HEK293T (cell line): Measurements from ENCODE around the gene VIPR2.

Source experiments
- CTCF ChIA-PET: fragments of 350-600 bp; formaldehyde crosslinking; extraction: SDS; loops from one replicate; lab custom pipeline; 2021; ENCODE audit warnings: antibody characterized with exemption, inconsistent platforms; lab: Yijun Ruan, JAX
- POLR2A ChIA-PET: fragments of 350-600 bp; formaldehyde crosslinking; extraction: SDS; loops from one replicate; lab custom pipeline; 2020; ENCODE audit warnings: antibody characterized with exemption, inconsistent platforms; lab: Yijun Ruan, JAX
- DNase-seq: peaks from one replicate; pipeline ENCODE4 v3.0.0; 2012; ENCODE audit warnings: mixed read lengths; ENCODE audit errors: extremely low spot score
- ARNT ChIP-seq: fragments of 450-650 bp; IDR thresholded peaks from 2 replicates; pipeline ENCODE4 v1.6.1; 2017; ENCODE audit warnings: mild to moderate bottlenecking
- BHLHE40 ChIP-seq: fragments of 450-650 bp; IDR thresholded peaks from 2 replicates; pipeline ENCODE4 v1.6.1; 2016; ENCODE audit warnings: mild to moderate bottlenecking, moderate library complexity, borderline replicate concordance
- CTBP1 ChIP-seq: fragments of 450-650 bp; IDR thresholded peaks from 2 replicates; pipeline ENCODE4 v1.6.1; 2016; ENCODE audit warnings: borderline replicate concordance
- ELF4 ChIP-seq: fragments of 450-650 bp; IDR thresholded peaks from 2 replicates; pipeline ENCODE4 v1.6.1; 2017; ENCODE audit warnings: antibody characterized with exemption
- FOXA1 ChIP-seq: fragments of 450-650 bp; IDR thresholded peaks from 2 replicates; pipeline ENCODE4 v1.6.1; 2016; ENCODE audit warnings: mild to moderate bottlenecking
- FOXK2 ChIP-seq: fragments of 450-650 bp; IDR thresholded peaks from 2 replicates; pipeline ENCODE4 v1.6.1; 2016; ENCODE audit warnings: mild to moderate bottlenecking
- FOXM1 ChIP-seq: fragments of 450-650 bp; IDR thresholded peaks from 2 replicates; pipeline ENCODE4 v1.6.1; 2017; ENCODE audit warnings: mild to moderate bottlenecking, borderline replicate concordance
- HDGF ChIP-seq: fragments of 450-650 bp; IDR thresholded peaks from 2 replicates; pipeline ENCODE4 v1.6.1; 2017; ENCODE audit warnings: antibody characterized with exemption, borderline replicate concordance
- L3MBTL2 ChIP-seq: fragments of 450-650 bp; conservative IDR thresholded peaks from 2 replicates; pipeline ENCODE4 v1.6.1; 2016; ENCODE audit warnings: mild to moderate bottlenecking
- LEF1 ChIP-seq: fragments of 450-650 bp; IDR thresholded peaks from 2 replicates; pipeline ENCODE4 v1.6.1; 2017; ENCODE audit warnings: mild to moderate bottlenecking, borderline replicate concordance
- NFRKB ChIP-seq: fragments of 450-650 bp; IDR thresholded peaks from 2 replicates; pipeline ENCODE4 v1.6.1; 2016; ENCODE audit warnings: mild to moderate bottlenecking, moderate library complexity
- PKNOX1 ChIP-seq: fragments of 450-650 bp; IDR thresholded peaks from 2 replicates; pipeline ENCODE4 v1.6.1; 2016
- SP1 ChIP-seq: fragments of 450-650 bp; IDR thresholded peaks from 2 replicates; pipeline ENCODE4 v1.6.1; 2017
- SUZ12 ChIP-seq: fragments of 450-650 bp; IDR thresholded peaks from 2 replicates; pipeline ENCODE4 v1.6.1; 2016; ENCODE audit warnings: mild to moderate bottlenecking
- TARDBP ChIP-seq: fragments of 450-650 bp; IDR thresholded peaks from 2 replicates; pipeline ENCODE4 v1.6.1; 2016
- ZNF384 ChIP-seq: fragments of 450-650 bp; IDR thresholded peaks from 2 replicates; pipeline ENCODE4 v1.6.1; 2016

Gene VIPR2

GRCh38 chr7:159010937-159011721 is 133.5 kb downstream of the VIPR2 start:
- TF ChIP-seq PKNOX1 (no peak), LEF1 (no peak), TARDBP (no peak), L3MBTL2 (no peak), SP1 (no peak), NFRKB (no peak), ARNT (no peak), ELF4 (no peak), FOXA1 (no peak), SUZ12 (no peak), BHLHE40 (no peak), FOXK2 (no peak), HDGF (no peak), ZNF384 (no peak), FOXM1 (no peak), CTBP1 (no peak)
- ChIA-PET CTCF (no interaction called here), POLR2A (no interaction called here)
- DNase-seq, result no peak

GRCh38 chr7:159010411-159010810 is 134.3 kb downstream of the VIPR2 start:
- ChIA-PET POLR2A (no interaction called here), CTCF (no interaction called here)
- TF ChIP-seq FOXM1 (no peak), TARDBP (no peak), SUZ12 (no peak), LEF1 (no peak), HDGF (no peak), PKNOX1 (no peak), ELF4 (no peak), L3MBTL2 (no peak), ZNF384 (no peak), ARNT (no peak)
- DNase-seq, result no peak

- TF ChIP-seq L3MBTL2 (no peak), FOXA1 (no peak), ELF4 (no peak), TARDBP (no peak), ARNT (no peak), FOXM1 (no peak), FOXK2 (no peak), SP1 (no peak), PKNOX1 (no peak), BHLHE40 (no peak), ZNF384 (no peak), CTBP1 (no peak)
- no peak for DNase-seq
- ChIA-PET POLR2A (no interaction called here), CTCF (interaction anchor here (0.7 kb wide), 1 partner anchor 33 kb away, joined by 3 read pairs; no protein-coding TSS in a partner anchor)
Measured at GRCh38 chr7:159009951-159010350, 134.7 kb downstream of the VIPR2 start.

- DNase-seq, result no peak
- CTCF ChIA-PET, result no interaction called here
- TF ChIP-seq TARDBP (no peak), ZNF384 (no peak), LEF1 (no peak)
- POLR2A ChIA-PET, result interaction anchor here (0.7 kb wide), 1 partner anchor 60 kb away, joined by 3 read pairs; no protein-coding TSS in a partner anchor
Measured at GRCh38 chr7:159008417-159008816, 136.2 kb downstream of the VIPR2 start.

- ChIA-PET CTCF (no interaction called here), POLR2A (interaction anchor here (0.7 kb wide), 1 partner anchor 60 kb away, joined by 3 read pairs; no protein-coding TSS in a partner anchor)
- TF ChIP-seq LEF1 (no peak), SUZ12 (no peak), ZNF384 (no peak), HDGF (no peak), L3MBTL2 (no peak), ELF4 (no peak), BHLHE40 (no peak), FOXK2 (no peak), PKNOX1 (no peak), NFRKB (no peak), SP1 (no peak), FOXM1 (no peak), FOXA1 (no peak), CTBP1 (no peak), ARNT (no peak)
- DNase-seq, result no peak
Measured at GRCh38 chr7:159007996-159008389, 136.7 kb downstream of the VIPR2 start.
